HUES64 (cell line): ENCODE measurements around the gene ABITRAM.
"Not testable (repeated sequence)": the region's sequence is repeated elsewhere in the genome, so short reads cannot be mapped to it uniquely, and the experiment has no call there.

Source experiments
- H3K27ac ChIP-seq: 2 replicates; pipeline ENCODE4 v1.7.0; 2013; ENCODE audit warnings: low read depth, low read length, inconsistent platforms
- H3K27me3 ChIP-seq: 2 replicates; pipeline ENCODE4 v1.6.1; 2013; ENCODE audit warnings: mild to moderate bottlenecking, low read length; ENCODE audit not compliant: insufficient read depth
- H3K36me3 ChIP-seq: 2 replicates; pipeline ENCODE4 v1.6.1; 2013; ENCODE audit warnings: mild to moderate bottlenecking, low read length; ENCODE audit not compliant: insufficient read depth
- H3K4me1 ChIP-seq: 2 replicates; pipeline ENCODE4 v1.6.1; 2013; ENCODE audit warnings: mild to moderate bottlenecking, low read length, moderate library complexity; ENCODE audit not compliant: insufficient read depth
- H3K4me3 ChIP-seq: 2 replicates; pipeline ENCODE4 v1.5.1; 2013; ENCODE audit warnings: mild to moderate bottlenecking, low read length, moderate library complexity
- H3K9ac ChIP-seq: 2 replicates; pipeline ENCODE4 v1.6.1; 2013; ENCODE audit warnings: mild to moderate bottlenecking, low read depth, low read length
- H3K9me3 ChIP-seq: 2 replicates; pipeline ENCODE4 v1.6.1; 2013; ENCODE audit warnings: low read depth, low read length; ENCODE audit not compliant: insufficient read depth
- WGBS: fragments of 150-250, 120-280 bp; methylation state at CpG from one replicate; pipeline ENCODE4 v1.1.7; 2013; ENCODE audit warnings: missing lambda C conversion rate; 5-methylcytosine and 5-hydroxymethylcytosine counted together

ABITRAM gene

DNA sequence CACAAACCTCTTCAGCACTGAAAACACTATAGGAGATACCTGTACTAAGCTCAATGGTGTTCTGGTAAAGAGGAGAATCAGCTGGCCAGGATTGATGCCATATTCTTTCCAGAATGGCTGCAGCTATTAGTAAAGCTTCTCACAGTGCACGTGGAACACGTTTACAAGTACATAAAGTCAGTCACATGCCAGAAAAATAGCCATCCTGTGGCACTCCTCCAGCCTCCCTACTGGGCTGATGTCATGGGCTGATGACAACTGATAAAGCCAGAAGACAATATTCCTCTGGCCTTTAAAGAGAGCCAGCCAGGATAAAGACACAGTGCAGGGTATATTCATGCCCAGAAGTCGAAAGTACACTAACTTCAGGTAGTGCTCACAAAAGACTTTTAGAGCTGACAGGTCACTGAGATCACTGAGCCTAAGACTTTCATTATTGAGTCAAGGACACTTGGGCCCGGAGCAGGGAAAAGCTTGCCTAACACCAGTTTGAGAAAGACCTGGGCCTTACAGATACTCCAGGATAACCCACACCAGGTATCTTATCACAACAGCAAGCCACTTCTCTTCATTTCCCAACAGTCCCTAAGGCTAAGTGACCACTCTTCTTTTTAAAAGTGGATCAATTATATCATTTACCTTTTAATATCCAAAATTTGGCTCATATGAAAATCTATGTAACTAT is 29.4 kb downstream of the ABITRAM start:
- H3K4me1 ChIP-seq: no peaks in the 10 kb centered on the region
- WGBS: 93% methylated on average over 4 of the region's 4 CpGs

DNA sequence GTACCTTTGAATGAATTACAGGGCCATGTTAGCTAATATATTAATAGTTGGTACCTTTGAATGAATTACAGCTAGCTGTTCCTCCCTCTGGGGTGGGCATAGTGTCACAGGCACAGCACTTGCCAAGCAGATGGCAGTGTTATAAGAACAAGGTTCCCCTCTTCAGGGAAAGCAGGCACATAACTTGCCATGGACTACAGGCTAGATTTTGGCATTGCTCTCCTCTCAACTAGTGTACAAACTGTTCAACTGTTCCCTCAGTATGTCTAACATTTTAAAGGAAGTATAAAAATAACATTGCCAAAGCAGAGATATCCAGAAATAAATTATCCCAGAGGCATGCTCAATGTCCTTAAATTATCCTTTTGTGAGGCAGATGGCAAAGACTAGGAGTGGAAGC is 33.7 kb downstream of the ABITRAM start:
- H3K9me3 ChIP-seq: no peaks in the 10 kb centered on the region
- H3K4me3 ChIP-seq: no peak overlapping the region
- no peak overlapping the region for H3K9ac ChIP-seq
- no peaks in the 10 kb centered on the region for H3K27me3 ChIP-seq
- H3K27ac ChIP-seq: no peak overlapping the region
- peaks cover 68% of the 10 kb centered on the region for H3K36me3 ChIP-seq
- no peaks in the 10 kb centered on the region for H3K4me1 ChIP-seq

More for the DNA sequence above, 29.4 kb downstream of the ABITRAM start:
- no peaks in the 10 kb centered on the region for H3K9me3 ChIP-seq
- no peak overlapping the region for H3K9ac ChIP-seq
- H3K27me3 ChIP-seq: no peaks in the 10 kb centered on the region
- H3K27ac ChIP-seq: no peak overlapping the region
- peaks cover 54% of the 10 kb centered on the region for H3K36me3 ChIP-seq
- H3K4me3 ChIP-seq: no peak overlapping the region

GRCh38 chr9:108971392-108971791 is 37.2 kb downstream of the ABITRAM start:
- H3K4me3 ChIP-seq, H3K27me3 ChIP-seq, H3K9me3 ChIP-seq, H3K27ac ChIP-seq, H3K4me1 ChIP-seq, H3K9ac ChIP-seq: not testable (repeated sequence)
- peaks cover 48% of the 10 kb centered on the region for H3K36me3 ChIP-seq
- 91% methylated on average over 2 of the region's 2 CpGs for WGBS

GRCh38 chr9:108972186-108972585 is 38.0 kb downstream of the ABITRAM start:
- Histone ChIP-seq H3K36me3 (peaks cover 49% of the 10 kb centered on the region), H3K4me3 (no peak overlapping the region), H3K27ac (no peak overlapping the region), H3K4me1 (no peaks in the 10 kb centered on the region), H3K27me3 (no peaks in the 10 kb centered on the region), H3K9me3 (no peaks in the 10 kb centered on the region), H3K9ac (no peak overlapping the region)
- WGBS: 95% methylated on average over 3 of the region's 3 CpGs

DNA sequence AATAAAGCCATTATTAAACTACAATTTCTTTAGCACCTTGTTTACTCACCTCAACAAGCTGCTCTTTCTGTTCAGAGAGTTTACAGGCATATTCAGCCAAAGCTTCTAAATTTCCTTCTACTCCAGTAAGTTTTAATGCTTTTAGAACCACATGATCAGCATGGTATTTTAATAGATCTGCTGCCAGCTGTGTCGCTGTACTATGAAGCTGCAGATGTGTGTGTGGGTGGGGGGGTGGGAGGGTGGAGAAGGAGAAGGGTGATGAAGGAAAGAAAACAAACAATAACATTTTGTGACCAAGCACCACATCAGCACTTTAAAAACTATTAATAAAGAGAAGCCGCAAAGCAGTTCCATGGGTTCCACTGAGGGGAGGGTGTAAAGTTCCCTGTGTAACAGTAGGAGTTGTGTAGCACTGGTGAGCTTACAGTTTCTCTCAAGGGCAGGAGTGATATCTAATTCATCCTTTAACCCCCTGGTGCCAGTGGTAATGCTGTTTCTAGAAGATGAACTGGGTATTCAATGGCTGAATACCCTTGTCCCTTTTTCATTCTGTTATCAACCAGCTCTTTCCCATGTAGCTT is 38.5 kb downstream of the ABITRAM start:
- H3K36me3 ChIP-seq: peaks cover 52% of the 10 kb centered on the region
- no peak overlapping the region for H3K27ac ChIP-seq
- H3K9me3 ChIP-seq: no peaks in the 10 kb centered on the region
- H3K27me3 ChIP-seq: no peaks in the 10 kb centered on the region
- WGBS: 100% methylated on average over 1 of the region's 2 CpGs
- no peak overlapping the region for H3K4me3 ChIP-seq
- H3K9ac ChIP-seq: no peak overlapping the region
- H3K4me1 ChIP-seq: no peaks in the 10 kb centered on the region

GRCh38 chr9:108973895-108974294 is 39.7 kb downstream of the ABITRAM start:
- no peak overlapping the region for H3K4me3 ChIP-seq
- peaks cover 57% of the 10 kb centered on the region for H3K36me3 ChIP-seq
- no peak overlapping the region for H3K9ac ChIP-seq
- WGBS: 94% methylated on average over 5 of the region's 5 CpGs
- no peaks in the 10 kb centered on the region for H3K9me3 ChIP-seq
- no peak overlapping the region for H3K27ac ChIP-seq
- no peaks in the 10 kb centered on the region for H3K27me3 ChIP-seq
- H3K4me1 ChIP-seq: no peaks in the 10 kb centered on the region

- Histone ChIP-seq H3K9me3 (no peaks in the 10 kb centered on the region), H3K27me3 (no peaks in the 10 kb centered on the region), H3K4me1 (no peaks in the 10 kb centered on the region), H3K27ac (no peak overlapping the region), H3K4me3 (no peak overlapping the region), H3K36me3 (peaks cover 54% of the 10 kb centered on the region), H3K9ac (no peak overlapping the region)
- WGBS: 91% methylated on average over 1 of the region's 1 CpG
Measured at GRCh38 chr9:108978205-108978604, 44.0 kb downstream of the ABITRAM start.

DNA sequence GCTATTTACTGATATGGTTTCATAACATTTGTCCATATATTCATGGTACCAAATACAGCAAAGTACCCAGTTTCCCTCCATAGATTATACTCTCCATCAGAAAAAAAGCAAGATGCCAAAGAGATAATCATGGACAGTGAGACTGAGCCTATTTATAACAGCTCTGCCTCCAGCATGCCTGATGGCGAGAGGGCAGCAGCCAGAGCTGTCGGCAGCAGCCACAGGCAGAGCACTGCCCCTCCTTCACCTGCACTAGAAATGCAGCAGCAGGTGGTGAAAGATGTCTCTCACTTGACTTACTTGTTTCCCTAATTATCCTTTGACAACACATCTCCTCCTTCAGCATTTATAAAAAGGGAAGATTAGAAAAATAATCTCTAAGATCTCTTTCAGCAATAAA is 46.7 kb downstream of the ABITRAM start:
- Histone ChIP-seq H3K27me3 (no peaks in the 10 kb centered on the region), H3K36me3 (peaks cover 59% of the 10 kb centered on the region), H3K9me3 (no peaks in the 10 kb centered on the region), H3K27ac (no peak overlapping the region), H3K4me1 (no peaks in the 10 kb centered on the region), H3K9ac (no peak overlapping the region), H3K4me3 (no peak overlapping the region)
- 93% methylated on average over 2 of the region's 2 CpGs for WGBS

GRCh38 chr9:108983885-108984284 is 49.7 kb downstream of the ABITRAM start:
- H3K27ac ChIP-seq: no peak overlapping the region
- no peaks in the 10 kb centered on the region for H3K4me1 ChIP-seq
- H3K9ac ChIP-seq: no peak overlapping the region
- H3K9me3 ChIP-seq: no peaks in the 10 kb centered on the region
- H3K4me3 ChIP-seq: no peak overlapping the region
- H3K36me3 ChIP-seq: peaks cover 41% of the 10 kb centered on the region
- H3K27me3 ChIP-seq: no peaks in the 10 kb centered on the region
